ENCODE results near the gene ADARB2.

Gene ADARB2

GRCh38 chr10:1191752-1192151 is 545.6 kb downstream of the ADARB2 start:
- TF ChIP-seq CTCF (IDR thresholded peaks at IDR 0.05; ENCODE audit: low read depth, low read length) = no peak
- H3K4me3 ChIP-seq (ENCODE audit: low read depth, low read length) = no peak overlapping the region

- TF ChIP-seq CTCF (IDR thresholded peaks at IDR 0.05; ENCODE audit: low read depth, low read length) = no peak
- H3K4me3 ChIP-seq (ENCODE audit: low read depth, low read length) = no peak overlapping the region
These were observed 546.4 kb downstream of the ADARB2 start for GRCh38 chr10:1190791-1191490.

GRCh38 chr10:1190052-1190395 is 547.3 kb downstream of the ADARB2 start:
- H3K4me3 ChIP-seq (ENCODE audit: low read depth, low read length) = no peak overlapping the region
- no peak for TF ChIP-seq CTCF (IDR thresholded peaks at IDR 0.05; ENCODE audit: low read depth, low read length)

- no peak for TF ChIP-seq CTCF (IDR thresholded peaks at IDR 0.05; ENCODE audit: low read depth, low read length)
These were observed 547.9 kb downstream of the ADARB2 start for GRCh38 chr10:1189166-1190051.

GRCh38 chr10:1188558-1189135 is 548.7 kb downstream of the ADARB2 start:
- H3K4me3 ChIP-seq (ENCODE audit: low read depth, low read length) = no peak overlapping the region
- TF ChIP-seq CTCF (IDR thresholded peaks at IDR 0.05; ENCODE audit: low read depth, low read length) = no peak

More at GRCh38 chr10:1189166-1190051, 547.9 kb downstream of the ADARB2 start:
- no peak overlapping the region for H3K4me3 ChIP-seq (ENCODE audit: low read depth, low read length)

- no peak for TF ChIP-seq CTCF (IDR thresholded peaks at IDR 0.05; ENCODE audit: low read depth, low read length)
- H3K4me3 ChIP-seq (ENCODE audit: low read depth, low read length) = no peak overlapping the region
These were observed 549.3 kb downstream of the ADARB2 start for GRCh38 chr10:1187855-1188557.
